ENCODE results near the gene EXOC6B.

Gene EXOC6B

DNA sequence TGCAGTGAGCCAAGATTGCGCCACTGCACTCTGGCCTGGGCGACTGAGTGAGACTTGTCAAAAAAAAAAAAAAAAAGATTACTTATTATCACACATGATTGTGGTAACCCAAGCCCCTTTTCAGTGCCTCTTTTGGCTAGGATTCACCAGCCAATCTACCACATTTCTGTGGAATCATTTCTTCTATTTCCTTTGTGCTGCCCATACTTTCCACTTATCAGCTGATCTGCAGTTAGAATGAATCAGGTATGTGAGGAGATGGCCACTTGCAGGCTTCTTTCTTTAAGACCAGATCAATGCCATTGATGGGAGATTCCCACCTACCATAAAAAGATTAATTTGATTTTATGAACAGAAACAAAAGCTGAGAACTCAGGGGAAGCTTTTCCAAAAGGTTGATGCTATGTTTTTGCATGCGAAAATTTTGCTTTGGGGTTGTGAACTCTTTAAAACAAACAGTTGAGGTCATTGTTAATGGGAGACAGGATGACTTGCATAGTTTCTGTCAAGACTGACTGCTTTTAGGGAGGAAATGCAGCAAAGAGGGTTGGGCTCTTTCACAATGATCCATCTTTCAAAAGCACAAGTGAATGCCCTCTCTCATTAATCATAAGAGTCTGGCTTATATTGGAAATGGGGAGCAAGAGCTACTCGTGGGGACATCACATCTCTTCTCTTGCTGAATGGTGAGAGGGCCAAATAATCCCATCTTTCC, 611.2 kb downstream of the EXOC6B start:
- no peak for TF ChIP-seq POLR2A (IDR thresholded peaks at IDR 0.05; ENCODE audit: low read depth, low read length)
- FAIRE-seq = no peak
- no peak for DNase-seq (ENCODE audit: insufficient read length, low spot score)

GRCh38 chr2:72212486-72212855, 613.4 kb downstream of the EXOC6B start:
- no peak for DNase-seq (ENCODE audit: insufficient read length, low spot score)
- no peak for TF ChIP-seq POLR2A (IDR thresholded peaks at IDR 0.05; ENCODE audit: low read depth, low read length)
- no peak for FAIRE-seq

GRCh38 chr2:72211777-72212485, 613.9 kb downstream of the EXOC6B start:
- no peak for FAIRE-seq
- no peak for DNase-seq (ENCODE audit: insufficient read length, low spot score)
- no peak for TF ChIP-seq POLR2A (IDR thresholded peaks at IDR 0.05; ENCODE audit: low read depth, low read length)

GRCh38 chr2:72211350-72211749, 614.5 kb downstream of the EXOC6B start:
- TF ChIP-seq POLR2A (IDR thresholded peaks at IDR 0.05; ENCODE audit: low read depth, low read length) = no peak
- FAIRE-seq (peak; percentile 50), DNase-seq (ENCODE audit: insufficient read length, low spot score) (no peak)

DNA sequence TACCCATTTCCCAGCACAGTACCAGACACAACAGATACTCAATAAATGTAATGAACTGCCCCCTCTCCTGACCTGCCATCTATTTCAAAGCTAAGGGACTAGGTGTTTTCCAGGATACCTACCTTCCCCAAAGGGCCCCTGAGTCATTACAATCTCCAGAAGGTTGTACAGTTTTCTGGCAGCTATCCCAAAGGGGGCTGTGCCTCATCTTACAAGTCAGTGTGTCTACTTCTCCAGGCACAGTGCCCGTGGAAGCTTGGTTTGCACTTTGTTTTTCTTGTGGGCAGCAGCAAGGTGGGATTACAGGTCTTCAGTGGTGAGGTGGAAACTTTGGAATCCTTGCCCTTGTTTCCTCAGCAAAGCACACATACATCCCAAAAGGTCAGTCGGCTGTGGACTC, 615.4 kb downstream of the EXOC6B start:
- DNase-seq (ENCODE audit: insufficient read length, low spot score) (no peak), FAIRE-seq (no peak)
- no peak for TF ChIP-seq POLR2A (IDR thresholded peaks at IDR 0.05; ENCODE audit: low read depth, low read length)

DNA sequence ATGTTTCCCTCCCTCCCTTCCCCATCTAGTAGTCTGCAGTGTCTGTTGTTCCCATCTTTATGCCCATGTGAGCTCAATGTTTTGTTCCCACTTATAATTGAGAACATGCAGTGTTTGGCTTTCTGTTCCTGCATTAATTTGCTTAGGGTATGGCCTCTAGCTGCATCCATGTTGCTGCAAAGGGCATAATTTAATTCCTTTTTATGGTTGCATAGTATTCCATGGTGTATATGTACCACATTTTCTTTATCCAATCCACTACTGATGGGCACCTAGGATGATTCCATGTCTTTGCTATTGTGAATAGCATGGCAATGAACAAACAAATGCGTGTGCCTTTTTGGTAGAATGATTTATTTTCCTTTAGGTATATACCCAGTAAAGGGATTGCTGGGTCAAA, 617.6 kb downstream of the EXOC6B start:
- no peak for DNase-seq (ENCODE audit: insufficient read length, low spot score)
- FAIRE-seq = no peak
- TF ChIP-seq POLR2A (IDR thresholded peaks at IDR 0.05; ENCODE audit: low read depth, low read length) = no peak

- no peak for TF ChIP-seq POLR2A (IDR thresholded peaks at IDR 0.05; ENCODE audit: low read depth, low read length)
- DNase-seq (ENCODE audit: insufficient read length, low spot score) = no peak
- FAIRE-seq = no peak
Measured at GRCh38 chr2:72207334-72207733, 618.5 kb downstream of the EXOC6B start.

DNA sequence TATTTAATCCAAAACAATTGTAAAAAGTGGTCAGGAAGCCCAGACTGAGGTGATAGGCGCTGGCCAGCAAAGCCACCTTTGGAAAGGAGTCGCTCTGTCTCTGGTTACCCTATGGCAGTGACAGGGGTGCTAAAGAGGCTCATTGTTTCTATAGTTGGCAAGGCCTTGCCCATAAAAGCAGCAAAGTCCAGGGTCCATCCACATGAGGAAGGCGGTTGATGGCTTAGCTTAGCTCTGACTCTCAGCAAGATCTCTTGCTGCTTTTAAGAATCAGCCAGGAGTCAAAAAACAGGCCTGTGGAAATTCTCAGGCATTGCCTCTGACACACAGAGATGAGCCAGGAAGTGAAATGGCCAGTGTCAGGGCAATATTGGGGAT, 620.3 kb downstream of the EXOC6B start:
- TF ChIP-seq POLR2A (IDR thresholded peaks at IDR 0.05; ENCODE audit: low read depth, low read length) = no peak
- FAIRE-seq = no peak

GRCh38 chr2:72204786-72205503, 620.9 kb downstream of the EXOC6B start:
- no peak for DNase-seq (ENCODE audit: insufficient read length, low spot score)
- FAIRE-seq = no peak
- TF ChIP-seq POLR2A (IDR thresholded peaks at IDR 0.05; ENCODE audit: low read depth, low read length) = no peak

More for the DNA sequence above, 620.3 kb downstream of the EXOC6B start:
- no peak for DNase-seq (ENCODE audit: insufficient read length, low spot score)

GRCh38 chr2:72204156-72204785, 621.6 kb downstream of the EXOC6B start:
- TF ChIP-seq POLR2A (IDR thresholded peaks at IDR 0.05; ENCODE audit: low read depth, low read length) = no peak
- DNase-seq (ENCODE audit: insufficient read length, low spot score) (no peak), FAIRE-seq (no peak)

- FAIRE-seq (peak; percentile 88), DNase-seq (ENCODE audit: insufficient read length, low spot score) (peak; percentile 26)
- no peak for TF ChIP-seq POLR2A (IDR thresholded peaks at IDR 0.05; ENCODE audit: low read depth, low read length)
Measured at GRCh38 chr2:72198532-72199241, 627.1 kb downstream of the EXOC6B start.

- DNase-seq (ENCODE audit: insufficient read length, low spot score) = no peak
- no peak for FAIRE-seq
- no peak for TF ChIP-seq POLR2A (IDR thresholded peaks at IDR 0.05; ENCODE audit: low read depth, low read length)
Measured at GRCh38 chr2:72193723-72194122, 632.1 kb downstream of the EXOC6B start.

DNA sequence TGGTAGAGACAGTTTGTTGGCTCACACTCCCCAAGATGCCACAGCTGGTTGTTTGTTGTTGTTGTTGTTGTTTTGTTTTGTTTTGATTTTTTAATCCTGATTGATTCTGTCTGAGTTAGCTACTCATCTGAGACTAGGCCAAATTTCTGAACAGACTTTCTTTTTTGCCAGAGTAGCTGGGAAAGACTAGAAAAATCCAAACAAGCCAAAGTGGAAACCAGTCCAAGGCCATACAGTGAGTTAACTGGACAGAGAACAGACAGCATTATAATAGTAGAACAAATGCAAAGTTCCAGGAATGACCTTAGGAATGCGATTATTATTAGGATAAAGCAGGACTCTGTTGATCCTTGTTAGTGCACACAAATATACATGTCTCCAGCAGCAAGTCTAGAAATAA, 634.4 kb downstream of the EXOC6B start:
- no peak for FAIRE-seq
- no peak for DNase-seq (ENCODE audit: insufficient read length, low spot score)
- no peak for TF ChIP-seq POLR2A (IDR thresholded peaks at IDR 0.05; ENCODE audit: low read depth, low read length)

DNA sequence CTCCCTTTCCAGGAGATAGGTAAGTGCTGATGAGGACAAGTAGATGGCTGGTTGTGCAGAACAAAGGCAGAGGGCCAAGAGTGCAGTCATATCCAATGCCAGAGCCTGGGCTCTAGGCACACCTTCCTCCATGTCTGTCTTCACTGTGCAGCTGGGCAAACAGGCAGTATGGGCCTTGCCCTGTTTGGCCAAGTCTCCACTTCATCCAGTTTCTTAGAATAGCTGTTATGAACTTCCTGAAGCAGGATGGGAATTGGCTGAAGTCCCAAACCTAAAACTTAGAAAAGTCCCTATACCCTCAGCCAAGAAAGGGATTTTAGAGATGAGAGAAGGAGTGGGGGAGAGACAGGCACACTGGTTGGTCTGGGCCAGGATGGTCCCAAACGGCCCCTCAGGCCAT, 640.6 kb downstream of the EXOC6B start:
- FAIRE-seq (no peak), DNase-seq (ENCODE audit: insufficient read length, low spot score) (no peak)
- no peak for TF ChIP-seq POLR2A (IDR thresholded peaks at IDR 0.05; ENCODE audit: low read depth, low read length)
